SHP77 treated with DMSO at 0.1 percent for 48 hours (cell line): ENCODE data around the gene IL1B.

ENCODE experiments used
- DNase-seq: peaks from one replicate; lab custom pipeline; 2025; lab: John Stamatoyannopoulos, UW

IL1B gene

DNA sequence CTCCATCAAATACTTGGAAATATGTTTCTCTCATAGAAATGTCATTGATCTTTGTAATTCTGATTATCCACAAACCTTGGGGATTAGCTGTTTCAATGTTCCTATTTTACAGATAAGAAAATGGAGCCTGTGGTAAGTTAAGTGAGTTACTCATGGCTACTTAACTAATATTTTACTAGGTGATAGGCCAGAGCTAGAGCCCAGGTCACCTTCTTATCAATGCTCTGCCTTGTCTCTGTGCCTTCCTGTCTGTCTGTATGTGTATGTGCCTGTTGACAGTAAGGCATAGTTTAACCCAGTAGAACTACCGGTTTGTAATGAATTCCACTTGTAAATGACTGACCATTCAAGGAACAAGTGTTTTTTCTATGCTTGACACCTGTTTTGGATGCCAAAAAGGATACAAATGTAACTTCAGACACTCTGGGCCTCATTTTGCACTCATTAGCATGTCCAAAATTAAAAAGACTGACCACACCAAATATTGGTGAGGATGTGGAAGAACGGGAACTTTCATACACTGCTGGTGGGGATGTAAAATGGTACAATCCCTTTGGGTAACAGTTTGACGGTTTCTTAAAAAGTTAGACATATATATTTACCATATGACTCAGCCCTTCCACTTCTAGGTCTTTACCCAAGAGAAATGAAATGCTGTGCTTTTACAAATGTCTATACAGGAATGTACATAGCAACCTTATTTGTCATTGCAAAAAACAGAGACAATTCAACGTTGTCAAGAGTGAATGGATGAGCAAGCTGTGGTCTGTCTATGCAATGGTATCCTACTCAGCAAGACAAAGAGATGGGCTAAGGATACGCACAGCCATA, 32.7 kb downstream of the IL1B start:
- DNase-seq: no peak

DNA sequence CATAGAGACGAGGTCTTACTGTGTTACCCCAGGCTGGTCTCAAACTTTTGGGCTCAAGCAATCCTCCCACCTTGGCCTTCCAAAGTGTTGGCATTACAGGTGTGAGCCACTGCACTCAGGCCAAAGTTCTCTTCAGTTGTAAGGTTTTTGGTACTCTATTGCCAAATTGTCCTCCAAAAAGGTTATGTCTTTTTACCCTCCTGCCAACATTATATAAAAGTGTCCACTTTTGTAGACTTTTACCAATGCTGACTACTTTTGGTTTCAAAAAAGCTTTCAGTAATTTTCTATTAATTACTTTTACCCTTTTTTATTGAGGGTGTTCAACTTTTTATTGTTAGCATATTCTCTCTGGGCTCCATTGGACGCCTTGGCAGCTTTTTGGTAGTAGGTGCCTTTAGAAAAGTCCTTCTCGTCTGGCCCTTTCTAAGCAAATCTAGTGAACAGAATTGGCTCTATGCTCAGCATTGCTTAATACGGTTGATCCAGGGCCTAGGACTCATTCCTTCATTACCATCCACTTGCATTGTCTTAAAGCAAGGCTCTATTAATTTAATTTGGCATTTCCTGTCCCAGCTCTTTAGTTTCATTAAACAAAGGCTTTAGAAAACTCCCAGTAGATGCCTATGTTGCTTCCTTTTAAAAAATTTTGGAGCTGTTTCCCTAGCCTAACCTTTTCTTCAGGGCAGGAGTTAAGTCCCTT, 35.5 kb downstream of the IL1B start:
- no peak for DNase-seq

DNA sequence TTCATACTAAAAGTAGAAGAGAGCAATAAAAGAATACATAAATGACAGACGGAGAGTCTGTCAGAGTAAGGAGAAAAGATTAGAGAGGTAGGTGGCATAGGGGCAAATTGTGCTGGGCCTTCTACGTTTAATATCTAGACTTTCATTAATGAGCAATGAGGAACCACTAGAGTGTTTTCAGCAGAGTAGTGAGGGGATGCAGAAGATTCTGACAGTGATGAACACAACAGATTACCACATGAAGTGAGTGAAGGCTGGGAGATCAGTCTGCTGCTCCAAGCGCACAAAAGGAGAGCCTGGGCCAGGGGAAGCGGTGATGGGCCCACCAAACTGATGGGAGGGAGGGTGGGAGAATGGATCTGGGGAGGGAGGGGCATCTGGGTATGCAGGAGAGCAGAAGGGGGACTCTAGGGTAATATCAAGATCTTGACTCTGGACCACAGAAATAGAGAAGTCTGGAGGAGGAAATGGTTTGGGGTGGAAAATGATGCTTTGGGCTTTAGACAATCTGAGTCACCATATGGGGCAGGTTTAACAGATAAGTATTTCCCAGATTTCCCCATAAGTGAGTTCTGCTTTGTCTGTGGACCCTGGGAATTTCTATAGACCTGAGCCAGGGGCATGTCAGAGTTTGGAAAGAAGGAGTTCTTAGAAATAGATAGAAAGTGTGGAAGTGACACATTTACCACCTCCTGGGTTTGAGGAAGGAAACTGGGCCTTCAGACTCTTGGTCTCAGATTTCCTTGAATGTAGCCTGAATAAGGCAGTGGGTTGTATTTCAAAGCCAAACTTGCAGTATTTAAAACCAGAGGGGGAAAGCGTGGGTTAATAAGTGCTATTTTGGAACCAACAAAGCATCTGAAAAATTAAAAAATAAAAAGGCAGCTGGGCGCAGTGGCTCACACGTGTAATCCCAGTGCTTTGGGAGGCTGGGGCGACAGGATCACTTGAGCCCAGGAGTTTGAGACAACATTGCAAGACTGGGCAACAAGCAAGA, 37.3 kb downstream of the IL1B start:
- no peak for DNase-seq

DNA sequence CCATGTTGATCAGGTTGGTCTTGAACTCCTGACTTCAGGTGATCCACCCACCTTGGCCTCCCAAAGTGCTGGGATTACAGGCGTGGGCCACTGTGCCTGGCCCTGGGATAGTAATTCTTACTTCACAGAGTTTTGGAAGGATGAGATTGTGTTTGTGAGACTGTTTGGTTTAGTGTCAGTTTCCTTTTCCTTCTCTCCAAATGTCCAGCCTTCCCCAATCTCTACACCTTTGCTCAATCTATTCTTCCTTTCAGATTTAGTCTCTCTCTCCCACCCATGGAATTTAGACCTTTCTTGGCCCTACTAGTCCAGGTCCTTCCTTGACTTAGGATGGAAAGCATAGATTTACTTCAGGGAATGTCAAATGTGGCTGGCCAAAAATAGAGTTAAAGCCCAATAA, 40.1 kb downstream of the IL1B start:
- no peak for DNase-seq

DNA sequence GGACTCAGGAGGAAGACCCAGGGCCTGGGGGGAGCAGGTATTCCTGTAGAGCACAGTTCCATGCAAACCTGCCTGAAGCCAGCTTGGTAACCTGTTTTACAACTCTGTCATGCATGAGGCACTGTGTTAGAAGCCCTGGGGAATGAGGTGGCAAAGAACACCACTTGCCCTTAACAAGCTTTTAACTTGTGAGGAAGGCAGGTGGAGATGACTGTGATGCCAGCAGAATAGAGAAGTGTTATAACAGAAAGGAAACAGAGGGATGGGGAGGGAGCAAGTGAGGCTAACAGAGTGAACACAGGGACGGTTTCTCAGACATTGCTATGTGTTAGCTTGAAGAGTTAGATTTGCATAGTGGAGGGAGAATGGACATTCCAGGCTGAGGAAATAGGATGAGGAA, 40.8 kb downstream of the IL1B start:
- no peak for DNase-seq

DNA sequence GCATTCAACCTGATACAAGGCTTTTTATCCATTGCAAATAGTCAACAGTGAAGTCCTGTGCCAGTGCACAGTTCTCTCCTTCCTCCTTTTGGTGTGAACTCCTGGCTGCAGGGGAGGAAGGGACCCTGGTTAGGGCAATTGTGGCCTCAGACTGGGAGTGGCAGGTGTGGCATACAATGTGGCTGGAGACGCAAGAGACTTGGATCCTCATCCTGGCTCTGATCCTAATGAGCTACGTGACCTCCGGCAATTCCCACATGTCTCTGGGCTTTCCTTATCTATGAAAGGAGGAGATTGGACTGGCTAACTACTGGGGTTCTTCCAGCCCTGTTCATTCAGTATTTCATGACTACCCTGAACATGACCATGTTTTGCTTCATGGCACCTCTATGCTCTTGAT, 41.7 kb downstream of the IL1B start:
- no peak for DNase-seq

- DNase-seq: no peak
Observed at GRCh38 chr2:112794131-112794733, 42.3 kb downstream of the IL1B start.

GRCh38 chr2:112793449-112793978, 43.1 kb downstream of the IL1B start:
- DNase-seq: no peak

DNA sequence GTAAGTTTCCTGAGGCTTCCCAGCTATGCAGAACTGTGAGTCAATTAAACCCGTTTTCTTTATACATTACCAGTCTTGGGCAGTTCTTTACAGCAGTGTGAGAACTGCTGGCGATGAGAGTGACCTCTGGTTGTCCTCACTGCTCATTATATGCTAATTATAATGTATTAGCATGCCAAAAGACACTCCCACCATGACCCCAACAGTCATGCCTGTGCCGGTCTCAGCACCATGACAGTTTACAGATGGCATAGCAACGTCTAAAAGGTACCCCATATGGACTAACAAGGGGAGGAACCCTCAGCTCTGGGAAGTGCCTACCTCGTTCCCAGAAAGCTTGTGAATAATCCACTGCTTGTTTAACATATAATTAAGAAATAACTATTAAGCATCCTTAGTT, 44.2 kb downstream of the IL1B start:
- no peak for DNase-seq

- no peak for DNase-seq
Observed at GRCh38 chr2:112791693-112792230, 44.8 kb downstream of the IL1B start.

DNA sequence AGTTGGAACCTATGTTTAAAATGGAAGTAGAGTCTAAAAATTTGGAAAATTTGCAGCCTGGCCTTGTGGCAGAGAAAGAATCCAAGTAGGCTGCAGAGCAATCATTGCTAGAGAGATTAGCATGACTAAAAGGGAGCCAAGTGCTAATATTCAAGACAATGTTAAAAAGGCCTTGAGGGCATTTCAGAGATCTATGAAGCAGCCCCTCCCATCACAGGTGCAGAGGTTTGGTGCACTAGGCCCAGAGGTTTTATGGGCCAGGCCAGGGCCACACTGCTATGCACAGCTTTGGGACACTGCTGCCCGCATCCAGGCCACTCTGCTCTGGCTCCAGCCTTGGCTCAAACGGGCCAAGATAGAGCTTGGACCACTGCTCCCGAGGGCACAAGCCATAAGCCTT, 45.6 kb downstream of the IL1B start:
- DNase-seq: no peak

DNA sequence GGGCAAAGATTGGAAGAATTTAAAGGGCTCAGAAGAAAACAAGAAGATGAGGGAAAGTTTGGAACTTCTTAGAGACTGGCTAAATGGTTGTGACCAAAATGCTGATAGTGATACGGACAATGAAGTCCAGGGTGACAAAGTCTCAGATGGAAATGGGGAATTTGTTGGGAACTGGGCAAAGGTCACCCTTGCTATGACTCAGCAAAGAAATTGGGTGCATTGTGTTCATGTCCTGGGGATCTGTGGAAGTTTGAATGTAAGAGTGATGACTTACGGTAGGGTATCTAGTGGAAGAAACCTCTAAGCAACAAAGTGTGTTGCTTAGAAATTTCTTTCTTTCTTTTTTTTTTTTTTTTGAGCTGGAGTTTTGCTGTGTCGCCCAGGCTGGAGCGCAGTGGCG, 46.3 kb downstream of the IL1B start:
- no peak for DNase-seq

- DNase-seq: no peak
Observed at GRCh38 chr2:112789186-112789585, 47.4 kb downstream of the IL1B start.

GRCh38 chr2:112788653-112789052, 47.9 kb downstream of the IL1B start:
- no peak for DNase-seq

- no peak for DNase-seq
Observed at GRCh38 chr2:112787729-112788393, 48.7 kb downstream of the IL1B start.

- DNase-seq: no peak
Observed at GRCh38 chr2:112787294-112787693, 49.3 kb downstream of the IL1B start.

- no peak for DNase-seq
Observed at GRCh38 chr2:112784199-112785189, 52.1 kb downstream of the IL1B start, which contains the start of gene IL1A. Gene IL1A (minus strand): TSS chr2:112784493. CDS start chr2:112783770, 723 bp downstream.

DNA sequence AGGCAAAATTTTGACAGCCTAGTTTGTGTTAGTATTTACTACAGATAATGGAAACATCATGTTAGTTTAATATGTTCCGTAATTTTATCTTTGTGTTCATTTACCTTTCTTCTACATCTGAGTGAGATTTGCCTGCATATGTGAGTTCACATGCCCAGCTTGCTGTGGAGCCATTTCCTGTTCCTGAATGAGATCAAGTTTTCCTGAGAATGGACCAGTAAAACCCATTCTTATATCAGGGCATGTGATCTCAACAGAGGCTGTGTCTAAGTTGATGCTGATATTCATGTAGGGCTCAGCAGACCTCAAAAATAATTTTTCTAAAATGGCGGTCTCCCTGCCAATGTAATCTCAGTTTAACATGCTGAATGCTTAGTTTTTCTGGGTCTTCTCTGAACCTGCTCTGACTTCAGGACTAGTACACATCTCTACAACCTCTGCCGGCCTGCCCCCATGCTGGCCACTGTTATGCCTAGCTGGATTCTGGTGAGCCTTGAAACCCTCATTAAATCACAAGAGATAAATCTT, 53.3 kb downstream of the IL1B start:
- no peak for DNase-seq

- DNase-seq: no peak
Observed at GRCh38 chr2:112782234-112782799, 54.3 kb downstream of the IL1B start.
